ENCODE results near the gene HOXB6.

Gene HOXB6

DNA sequence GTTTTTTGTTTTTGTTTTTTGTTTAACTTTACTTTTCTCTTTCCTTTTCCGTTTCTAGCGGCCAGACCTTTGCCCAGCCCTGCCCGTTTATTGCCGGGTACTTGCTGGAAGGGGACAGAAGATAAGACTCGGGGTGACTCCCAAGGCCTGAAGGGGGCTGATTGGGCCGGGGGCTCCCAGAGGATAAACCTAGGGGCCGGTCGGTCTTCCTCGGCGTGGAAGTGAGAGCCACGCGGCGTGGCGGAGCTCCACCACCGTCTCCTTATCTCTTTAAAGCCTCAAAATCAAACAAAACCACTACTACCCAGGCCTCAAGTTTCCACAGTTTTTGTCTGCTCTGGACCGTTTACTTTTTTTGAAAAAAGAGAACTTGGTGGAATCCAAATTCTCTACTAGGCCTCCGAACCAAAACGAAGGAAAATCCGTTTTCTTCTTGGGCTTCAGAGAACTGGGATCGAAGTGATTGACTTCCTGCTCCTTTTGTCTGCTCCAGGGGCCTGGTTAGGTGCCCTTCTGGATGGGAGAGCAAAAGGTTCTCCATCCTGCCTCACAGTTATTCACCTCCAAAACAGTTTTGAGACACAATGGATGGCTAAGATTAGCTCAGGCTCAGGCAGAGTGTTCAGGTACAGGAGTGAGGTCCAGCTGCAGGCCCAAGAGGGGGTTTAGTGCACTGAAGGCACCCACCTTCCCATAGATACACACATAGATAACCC lies 29.9 kb upstream of the HOXB6 start:
- no peak for DNase-seq

DNA sequence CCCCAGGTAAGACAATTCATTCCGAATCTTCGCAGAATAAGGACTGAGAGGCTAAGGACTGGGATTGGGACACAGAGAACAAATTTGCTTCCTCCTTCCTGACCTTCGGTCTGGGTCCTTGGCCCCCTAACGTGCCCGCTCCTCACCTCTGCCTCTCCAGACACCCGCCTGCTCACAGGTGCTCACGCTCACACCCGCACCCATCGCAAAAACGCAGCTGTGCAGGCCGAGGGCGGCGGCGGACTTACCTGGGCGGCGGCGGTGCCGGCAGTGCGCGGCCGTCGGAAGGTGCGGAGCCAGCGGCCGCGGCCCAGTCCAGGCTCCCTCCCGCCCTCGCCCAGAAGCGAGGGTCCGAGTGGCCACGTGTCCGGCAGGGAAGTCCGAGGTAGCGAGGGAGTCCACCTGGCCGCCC lies 28.5 kb upstream of the HOXB6 start:
- DNase-seq: no peak

DNA sequence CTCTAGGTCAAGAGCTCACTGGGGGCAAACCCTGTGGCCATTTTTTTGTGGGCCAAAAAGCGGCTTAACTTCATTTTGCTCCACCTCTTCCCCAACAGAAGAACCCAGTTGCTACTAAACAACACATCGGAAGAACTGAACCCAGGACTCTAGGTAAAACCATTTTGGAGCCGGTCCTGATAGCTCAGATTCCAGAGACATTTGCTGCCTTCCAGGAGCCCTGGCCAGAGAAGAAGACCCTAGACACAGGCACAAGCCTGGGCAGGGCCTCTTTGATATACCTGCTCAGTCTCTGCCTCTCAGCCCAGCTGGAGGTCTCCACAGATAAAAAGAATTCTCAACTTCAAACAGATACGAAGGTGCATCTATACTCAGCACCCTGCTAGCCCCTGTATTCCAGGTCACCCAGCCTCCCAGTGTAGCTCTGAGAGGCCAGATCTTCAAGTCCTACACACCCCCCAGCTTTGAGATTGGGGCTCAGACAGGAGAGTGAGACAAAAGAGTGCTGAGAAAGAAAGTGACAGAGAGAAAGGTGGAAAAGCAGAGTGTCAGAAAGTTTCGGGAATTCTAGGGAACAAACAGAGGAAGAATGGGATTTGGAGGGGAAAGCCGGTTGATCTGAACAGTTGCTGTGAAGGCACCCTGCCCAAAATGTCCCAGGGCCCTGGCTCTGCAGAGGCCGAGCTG lies 27.9 kb upstream of the HOXB6 start:
- no peak for DNase-seq

DNA sequence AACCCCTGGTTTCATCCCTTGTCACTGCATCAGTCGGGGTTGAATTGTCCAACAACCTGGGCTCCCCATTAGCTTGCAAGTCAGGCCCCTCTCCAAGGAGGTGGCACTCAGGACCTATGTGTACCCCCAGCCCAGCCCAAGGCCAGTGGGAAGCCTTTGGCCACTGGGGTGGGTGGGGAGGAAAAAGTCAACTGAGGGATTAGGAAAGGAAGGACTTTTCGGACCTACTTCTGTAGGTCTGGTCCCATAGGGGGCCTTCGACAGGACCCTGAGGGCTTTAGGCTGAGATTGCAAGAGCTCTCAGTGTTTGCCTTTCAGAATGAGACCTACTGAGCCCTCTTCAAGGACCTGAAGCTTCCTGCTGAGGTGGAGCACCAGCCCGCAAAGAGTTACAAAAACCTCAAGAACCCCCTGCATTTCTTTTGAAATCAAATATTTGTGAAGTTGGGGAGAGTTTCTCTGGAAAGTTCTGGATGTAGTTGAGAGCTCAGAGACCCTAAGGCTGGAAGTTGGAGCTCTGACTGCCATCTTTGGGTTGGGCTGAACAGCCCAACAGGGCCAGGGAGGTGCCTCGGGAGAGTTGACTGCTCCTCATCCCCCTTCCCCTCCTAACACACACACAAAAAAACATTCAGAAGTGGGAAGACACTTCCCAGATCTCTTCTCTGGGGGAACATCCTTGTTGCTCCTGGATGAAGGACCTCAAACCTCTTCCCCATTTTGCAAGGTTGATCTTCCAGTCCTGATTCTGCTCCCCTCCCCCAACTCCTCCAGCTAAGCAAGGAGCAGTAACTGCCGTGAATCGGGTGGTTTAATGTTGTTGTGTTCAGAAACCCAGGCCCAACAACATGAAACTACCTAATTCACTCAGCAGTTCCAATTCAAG lies 27.1 kb upstream of the HOXB6 start:
- no peak for DNase-seq

DNA sequence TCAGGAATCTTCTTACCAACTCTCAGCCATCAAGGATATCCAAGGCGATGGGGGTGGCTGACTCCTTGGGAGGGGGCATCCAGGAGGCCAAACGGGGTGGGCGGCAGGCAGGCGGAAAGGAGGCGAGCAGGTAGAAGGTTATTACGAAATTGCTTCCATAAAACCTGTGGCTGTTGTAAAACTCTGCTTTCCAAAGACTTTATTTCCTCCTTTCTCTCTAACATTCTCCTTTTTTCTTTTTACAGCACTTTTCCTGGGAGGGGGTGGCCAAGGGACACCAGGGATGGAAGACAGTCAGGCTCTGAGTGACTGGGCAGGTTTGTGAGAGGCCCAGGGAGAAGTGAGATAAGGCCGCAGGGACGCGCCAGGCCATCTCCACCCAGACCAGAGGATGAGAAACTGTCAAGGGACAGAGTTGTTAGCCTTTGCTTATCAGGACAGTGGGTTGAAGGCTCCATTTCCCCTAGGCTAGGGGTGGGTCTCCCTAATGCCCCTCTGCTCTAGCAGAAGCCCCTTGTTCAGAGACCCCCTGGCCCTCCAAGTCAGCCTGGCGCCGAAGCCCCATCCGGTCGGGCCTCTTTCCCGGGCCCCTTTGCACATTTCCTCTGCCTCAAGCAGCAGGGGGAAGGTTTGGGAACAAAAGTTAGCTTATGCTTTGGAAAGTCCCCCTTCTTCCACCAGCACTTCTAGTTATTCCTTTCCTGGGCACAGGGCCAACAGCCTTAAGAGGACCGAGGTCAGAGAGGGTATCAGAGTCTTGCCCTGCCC lies 26.3 kb upstream of the HOXB6 start:
- DNase-seq: no peak

DNA sequence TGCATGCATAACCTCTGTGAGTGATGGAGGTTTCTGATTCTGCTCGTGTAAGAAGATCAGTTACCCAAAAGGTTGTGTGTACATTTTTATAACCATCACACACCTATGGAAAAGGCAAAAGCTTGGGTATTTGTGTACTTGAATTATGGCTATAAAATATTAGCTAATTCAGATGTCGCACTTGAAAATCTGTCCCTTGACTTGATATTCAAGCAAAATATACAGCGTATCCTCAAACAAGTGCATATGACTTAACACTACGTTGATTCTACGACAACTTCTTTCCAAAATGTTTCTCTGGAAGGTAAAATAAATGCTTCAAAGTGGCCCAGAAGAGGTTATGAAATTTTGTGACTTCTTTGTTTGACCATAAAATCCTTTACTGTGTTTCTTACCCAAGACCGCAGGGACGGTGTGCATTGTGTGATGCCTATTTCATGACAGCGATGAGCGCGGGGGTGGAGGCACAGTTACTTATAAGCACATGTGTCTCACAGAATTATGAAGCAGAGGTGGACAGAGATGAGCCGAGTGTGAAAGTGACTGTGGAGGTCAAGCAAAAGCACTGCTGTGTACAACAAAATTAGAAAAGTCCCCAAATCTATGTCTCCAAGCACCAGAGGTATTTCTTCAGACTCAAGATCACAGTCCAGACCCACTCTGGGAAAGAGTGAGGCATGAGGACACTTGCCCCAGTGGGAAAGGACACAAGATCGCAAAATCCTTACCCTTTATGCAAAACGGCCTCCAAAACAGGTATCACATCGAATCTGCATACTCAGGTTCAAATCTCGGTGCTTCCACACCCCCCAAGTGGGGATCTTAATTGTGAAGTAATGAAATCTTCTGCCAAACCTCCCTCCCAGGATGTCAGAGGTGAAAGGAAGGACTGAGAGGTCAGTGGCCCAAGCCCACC lies 25.5 kb upstream of the HOXB6 start:
- no peak for DNase-seq

DNA sequence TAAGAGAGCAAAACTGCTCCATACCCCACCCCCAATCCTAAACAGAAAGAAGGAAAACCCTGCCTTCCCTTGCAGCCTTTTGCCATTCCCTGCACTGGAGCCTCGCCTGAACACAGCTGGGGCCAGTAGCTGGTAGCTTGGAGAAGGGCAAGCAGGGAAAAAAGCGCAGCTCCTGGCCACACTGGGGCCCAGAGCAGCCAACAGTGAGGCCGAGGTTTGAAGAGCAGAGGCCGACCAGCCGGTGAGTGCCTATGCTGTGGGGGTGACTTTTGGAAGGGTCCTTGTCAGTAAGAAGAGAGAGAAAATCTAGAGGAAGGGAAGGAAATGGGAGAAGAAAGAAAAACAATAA lies 24.6 kb upstream of the HOXB6 start:
- no peak for DNase-seq

DNA sequence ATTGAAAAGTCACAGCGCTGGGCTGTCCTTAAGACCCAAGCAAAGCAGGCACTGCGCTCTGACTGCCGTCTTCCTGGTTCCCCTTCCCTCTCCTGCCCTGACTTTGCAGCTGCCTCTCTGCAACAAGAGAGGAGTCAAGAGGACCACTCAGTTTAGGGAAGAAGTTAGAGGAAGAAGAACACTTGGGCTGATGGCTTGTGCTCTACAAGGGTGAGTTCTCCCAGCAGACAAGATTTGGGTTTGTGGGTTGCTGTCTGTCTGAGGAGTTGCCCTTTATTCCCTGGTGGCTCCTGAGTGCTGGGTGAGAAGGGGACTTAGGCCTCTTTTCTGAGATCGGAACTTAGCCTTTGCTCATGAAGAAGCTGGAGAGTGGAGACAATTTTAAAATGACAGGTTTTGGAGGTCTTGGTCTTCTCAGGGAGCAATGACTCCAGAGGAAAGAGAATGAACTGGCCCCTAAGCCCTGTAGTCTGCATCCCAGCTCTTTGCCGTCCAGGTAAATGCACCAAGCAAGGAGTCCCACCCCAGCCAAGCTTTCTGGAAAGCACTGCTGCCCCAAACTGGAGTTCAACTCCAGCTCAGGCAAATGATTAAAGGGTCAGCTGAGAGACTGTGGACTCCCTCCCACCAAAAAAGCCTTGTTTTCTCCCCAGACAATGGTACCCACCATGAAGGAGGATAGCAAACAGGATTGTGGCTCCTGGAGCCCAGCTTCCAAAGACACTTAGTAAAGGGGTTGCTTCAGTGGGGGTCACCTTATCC lies 24.0 kb upstream of the HOXB6 start:
- DNase-seq: no peak

DNA sequence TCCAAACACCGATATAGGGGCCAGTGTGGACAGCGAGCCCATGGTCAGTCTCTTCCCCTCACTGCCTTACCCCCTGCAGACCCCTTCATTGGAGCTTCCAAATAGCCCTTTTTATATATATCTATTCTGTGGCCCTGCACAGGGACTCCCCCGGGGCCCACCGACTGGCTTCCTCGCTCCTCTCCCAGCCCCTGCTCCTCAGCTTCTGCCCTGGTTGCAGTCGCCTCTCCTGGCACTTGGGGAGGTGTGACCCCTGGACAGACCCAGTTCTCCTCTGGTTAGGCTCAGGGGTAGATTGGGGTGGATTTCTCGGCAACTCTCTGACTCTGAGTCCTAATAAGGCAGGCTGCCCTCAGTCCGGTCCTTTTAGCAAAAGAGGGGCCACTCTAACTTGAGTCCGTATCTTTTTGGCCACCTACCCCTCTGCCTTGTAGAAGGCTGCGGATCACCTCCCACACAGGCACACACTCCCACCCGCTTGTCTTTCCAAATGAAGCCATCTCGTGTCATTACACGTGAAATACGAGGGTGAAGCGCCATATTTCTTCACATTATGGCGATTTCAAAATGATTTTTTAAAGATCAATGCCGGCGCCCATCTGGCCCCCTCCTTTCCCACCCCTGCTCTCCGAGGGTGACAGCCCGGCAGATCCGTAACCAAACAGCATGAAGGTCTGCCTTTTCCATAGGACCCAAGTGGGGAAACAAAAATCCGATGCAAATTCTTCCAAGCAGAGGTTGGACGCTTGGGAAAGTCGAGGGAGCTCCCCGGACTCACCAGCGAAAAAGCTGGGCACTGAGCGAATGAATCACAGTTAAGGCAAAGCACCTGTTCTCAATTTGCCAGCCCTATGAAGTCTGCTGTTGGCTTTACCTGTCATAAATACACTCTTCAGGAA lies 23.1 kb upstream of the HOXB6 start:
- no peak for DNase-seq

DNA sequence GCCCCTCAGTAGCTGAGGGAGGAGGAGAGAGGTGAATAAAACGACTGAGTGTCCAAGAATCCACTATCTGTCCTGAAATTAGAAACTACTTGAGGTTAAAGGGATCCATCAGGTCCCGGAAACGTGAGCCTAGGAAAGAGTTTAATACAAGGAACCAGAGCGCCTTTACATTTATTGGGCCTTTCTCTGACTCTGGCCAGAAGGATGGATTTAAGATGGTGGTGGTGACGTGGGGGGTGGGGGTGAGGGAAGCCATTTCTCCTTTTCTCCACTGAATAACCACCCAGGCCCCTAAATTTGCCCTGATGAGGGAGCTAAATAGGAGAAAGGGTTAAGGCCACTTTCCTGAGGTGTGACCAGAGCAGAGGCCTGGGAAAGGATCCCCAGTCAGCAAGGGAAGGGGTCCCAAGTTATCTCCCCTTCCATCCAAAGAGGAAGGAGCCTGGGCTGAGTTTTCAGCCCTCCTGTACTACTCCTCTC lies 22.4 kb upstream of the HOXB6 start:
- DNase-seq: no peak

DNA sequence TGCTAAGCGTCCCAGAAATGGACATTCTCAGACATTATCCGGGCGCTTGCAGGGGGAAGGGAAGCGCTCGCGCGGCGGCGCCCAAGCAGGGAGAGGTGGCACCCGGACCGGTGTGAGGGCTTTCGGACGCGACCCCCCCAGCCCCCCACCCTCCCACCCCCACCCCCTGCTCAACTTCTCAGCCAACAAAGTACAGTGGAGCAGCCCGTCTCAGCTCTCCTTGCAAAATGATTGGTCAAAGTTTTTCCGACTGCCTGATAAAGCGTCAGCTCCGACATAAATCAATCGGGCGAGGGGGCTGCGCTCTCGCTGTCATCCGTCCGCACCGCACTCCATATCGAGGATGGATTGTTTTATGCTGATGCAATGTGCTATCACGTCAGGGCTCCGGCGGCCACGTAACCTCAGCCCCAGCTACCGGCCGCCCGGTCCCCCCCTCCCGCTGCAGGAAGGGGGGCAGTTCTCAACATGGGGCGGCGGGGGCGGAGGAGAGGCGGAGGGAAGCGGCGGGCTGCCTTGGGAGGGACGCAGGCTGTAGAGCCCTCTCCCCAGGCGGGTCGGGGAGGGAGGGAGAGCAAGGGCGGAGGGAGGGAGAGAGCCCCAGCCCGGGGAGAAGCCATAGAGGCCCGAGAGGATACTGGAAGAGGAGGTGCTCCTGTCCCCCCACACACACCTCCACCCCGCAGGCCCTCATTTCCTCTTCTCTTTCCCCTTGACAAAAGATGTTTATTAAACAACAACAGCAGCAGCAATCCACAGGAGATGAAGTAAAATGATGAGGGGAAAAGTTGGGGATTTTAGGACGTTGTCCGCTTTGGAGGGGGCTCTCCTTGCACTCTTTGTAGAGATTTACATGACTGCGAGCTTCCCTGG lies 21.7 kb upstream of the HOXB6 start, which contains the start of gene HOXB9:
Gene HOXB9, minus strand, starts transcription at position 114 of the 873 bp plus-strand sequence. Its CDS starts 89 bp downstream, at position 25.
- DNase-seq: peak; percentile 40

DNA sequence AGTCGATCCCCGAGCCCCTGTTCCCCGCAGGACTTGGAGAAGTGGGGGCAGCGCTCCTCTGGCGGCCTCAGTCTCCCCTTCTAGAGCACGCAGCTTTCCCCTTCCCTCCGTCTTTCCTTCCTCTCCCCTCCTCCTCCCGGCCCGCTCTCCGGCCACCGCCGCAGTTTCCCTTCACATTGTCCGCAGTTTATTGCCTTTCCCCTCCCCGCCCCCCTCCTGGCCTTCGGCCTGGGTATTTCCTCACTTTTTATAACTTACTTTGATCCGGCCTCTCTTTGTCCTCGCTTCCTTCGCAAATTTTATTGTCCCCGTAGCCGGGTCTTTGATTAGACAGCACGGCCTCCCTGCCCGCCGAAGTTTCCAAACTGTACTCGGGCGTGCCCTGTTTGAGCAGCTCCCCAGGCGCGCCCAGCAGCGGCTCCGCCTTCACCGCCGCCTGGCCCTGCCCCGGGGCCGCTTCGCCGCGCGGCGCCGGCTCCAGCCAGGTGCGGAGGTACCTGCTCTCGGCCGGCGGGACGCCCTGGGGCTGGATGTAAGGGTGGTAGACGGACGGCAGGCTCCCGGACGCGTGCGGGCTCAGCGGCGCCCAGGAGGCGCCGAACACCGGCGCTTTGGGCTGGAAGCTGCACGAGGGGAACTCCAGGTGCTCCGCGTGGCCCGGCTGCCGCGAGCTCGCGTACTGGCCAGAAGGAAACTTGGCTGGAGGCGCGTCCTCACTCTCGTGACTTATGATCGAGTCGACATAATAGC lies 20.9 kb upstream of the HOXB6 start:
- no peak for DNase-seq

DNA sequence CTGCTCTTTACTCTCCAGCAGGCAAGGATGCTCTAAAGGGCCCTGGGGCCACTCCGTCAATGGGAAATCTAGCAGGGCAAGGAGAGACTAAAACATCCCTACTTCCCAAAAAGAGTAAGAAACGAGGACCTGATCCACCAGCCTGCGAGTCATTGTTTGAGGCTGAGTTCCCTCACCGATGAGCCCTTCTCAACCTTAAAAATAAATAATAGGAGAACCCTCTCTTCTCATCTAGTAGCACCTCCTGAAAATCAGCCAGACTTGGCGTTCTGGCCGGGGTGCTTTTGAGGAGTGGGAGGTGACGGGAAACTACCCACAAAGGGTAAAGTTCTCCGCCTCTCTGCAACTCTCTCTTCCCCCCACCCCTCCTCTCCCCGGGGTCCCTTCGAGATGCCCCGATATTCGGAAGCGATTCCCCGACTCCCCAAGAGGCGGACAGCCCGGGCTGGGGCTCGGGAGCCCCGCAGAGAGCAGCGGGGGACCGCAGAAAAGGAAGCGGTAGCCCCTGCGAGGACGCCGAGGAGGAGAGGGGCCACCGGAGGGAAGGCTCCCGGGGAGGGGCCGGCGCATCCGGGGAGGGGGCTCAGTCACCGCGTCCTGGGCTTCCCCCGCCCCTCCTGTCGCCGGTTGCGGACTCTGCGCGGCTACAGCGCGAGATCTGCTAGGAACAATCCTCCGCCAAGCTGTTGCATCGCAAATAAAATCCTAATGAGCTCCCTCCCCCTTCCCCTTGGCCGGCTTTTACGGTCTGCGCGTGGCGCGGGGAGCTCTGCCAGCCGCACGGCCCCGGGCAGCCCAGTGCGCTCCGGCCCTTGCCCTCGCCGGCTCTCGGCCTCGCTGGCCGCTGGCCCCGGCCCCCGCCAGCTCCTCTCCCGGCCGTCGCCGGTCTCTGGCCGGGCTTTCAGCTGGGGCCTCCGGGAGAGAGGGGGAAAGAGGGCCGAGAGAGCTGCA lies 20.0 kb upstream of the HOXB6 start:
- DNase-seq: no peak

DNA sequence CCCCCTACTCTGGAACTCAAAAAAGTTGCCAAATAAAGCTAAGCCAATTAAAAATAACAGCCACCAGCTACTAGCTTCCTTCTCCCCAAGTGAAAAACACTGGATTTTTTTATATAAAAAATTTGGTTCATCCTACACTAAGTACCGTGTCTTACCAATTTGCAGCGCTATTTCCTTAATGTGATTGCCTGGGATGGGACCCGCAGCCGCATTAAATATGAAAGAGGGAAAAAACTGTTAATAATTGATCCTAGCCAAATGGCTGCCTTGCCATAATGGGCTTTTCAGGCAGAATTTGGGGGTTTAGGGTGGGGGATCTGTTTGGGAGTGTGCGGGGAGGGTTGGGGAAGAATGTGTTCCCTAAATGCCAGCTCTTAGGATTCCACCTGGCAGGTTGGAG lies 19.3 kb upstream of the HOXB6 start:
- no peak for DNase-seq

DNA sequence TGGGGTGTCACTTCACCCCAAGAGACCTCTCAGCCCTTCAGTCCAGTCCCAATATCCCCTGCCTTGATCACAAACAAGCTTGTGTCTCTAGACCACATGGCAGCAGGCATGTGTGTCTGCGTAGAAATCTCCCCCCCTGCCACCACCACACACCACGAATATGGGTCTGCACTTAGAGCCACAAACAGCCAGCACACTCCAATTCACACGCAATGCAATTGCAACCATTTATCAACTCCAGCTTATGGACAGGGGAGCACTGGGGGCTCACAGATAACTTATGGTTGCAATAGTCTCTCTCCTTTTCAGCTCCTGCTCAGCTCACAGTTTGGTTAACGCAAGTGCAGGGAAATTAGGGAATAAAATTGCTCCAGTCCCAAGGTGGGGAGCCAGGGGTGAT lies 18.8 kb upstream of the HOXB6 start:
- no peak for DNase-seq

DNA sequence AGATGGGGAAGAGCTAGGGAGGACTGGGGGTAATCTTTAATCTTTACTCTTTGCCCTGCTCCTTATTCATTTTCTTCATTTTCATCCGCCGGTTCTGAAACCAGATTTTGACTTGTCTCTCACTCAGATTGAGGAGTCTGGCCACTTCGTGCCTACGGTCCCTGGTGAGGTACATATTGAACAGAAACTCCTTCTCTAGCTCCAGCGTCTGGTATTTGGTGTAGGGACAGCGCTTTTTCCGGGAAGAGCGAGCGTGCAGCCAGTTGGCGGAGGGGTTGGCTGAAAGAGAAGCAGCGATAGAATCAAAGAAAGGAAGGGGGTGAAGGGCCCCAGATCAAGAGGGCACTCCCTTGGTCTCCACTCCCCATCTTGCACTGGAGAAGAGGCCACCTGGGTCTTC lies 18.1 kb upstream of the HOXB6 start:
- no peak for DNase-seq
